ENCODE results near the gene RBP3.

Gene RBP3

GRCh38 chr10:47333532-47333931 lies 14.6 kb upstream of the RBP3 start:
- no peak overlapping the region for H3K4me3 ChIP-seq (ENCODE audit: control insufficient read depth, low read depth, low read length)
- DNase-seq (ENCODE audit: low read depth) = no peak
- TF ChIP-seq, protein P1, sequence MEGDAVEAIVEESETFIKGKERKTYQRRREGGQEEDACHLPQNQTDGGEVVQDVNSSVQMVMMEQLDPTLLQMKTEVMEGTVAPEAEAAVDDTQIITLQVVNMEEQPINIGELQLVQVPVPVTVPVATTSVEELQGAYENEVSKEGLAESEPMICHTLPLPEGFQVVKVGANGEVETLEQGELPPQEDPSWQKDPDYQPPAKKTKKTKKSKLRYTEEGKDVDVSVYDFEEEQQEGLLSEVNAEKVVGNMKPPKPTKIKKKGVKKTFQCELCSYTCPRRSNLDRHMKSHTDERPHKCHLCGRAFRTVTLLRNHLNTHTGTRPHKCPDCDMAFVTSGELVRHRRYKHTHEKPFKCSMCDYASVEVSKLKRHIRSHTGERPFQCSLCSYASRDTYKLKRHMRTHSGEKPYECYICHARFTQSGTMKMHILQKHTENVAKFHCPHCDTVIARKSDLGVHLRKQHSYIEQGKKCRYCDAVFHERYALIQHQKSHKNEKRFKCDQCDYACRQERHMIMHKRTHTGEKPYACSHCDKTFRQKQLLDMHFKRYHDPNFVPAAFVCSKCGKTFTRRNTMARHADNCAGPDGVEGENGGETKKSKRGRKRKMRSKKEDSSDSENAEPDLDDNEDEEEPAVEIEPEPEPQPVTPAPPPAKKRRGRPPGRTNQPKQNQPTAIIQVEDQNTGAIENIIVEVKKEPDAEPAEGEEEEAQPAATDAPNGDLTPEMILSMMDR (IDR thresholded peaks at IDR 0.05; ENCODE audit: control insufficient read depth, insufficient read depth, low read depth, low read length, missing control alignments) = no peak

GRCh38 chr10:47334466-47335295 lies 13.5 kb upstream of the RBP3 start:
- TF ChIP-seq, protein P1 (IDR thresholded peaks at IDR 0.05; ENCODE audit: control insufficient read depth, insufficient read depth, low read depth, low read length, missing control alignments) = no peak
- DNase-seq (ENCODE audit: low read depth) = no peak
- H3K4me3 ChIP-seq (ENCODE audit: control insufficient read depth, low read depth, low read length) = no peak overlapping the region

DNA sequence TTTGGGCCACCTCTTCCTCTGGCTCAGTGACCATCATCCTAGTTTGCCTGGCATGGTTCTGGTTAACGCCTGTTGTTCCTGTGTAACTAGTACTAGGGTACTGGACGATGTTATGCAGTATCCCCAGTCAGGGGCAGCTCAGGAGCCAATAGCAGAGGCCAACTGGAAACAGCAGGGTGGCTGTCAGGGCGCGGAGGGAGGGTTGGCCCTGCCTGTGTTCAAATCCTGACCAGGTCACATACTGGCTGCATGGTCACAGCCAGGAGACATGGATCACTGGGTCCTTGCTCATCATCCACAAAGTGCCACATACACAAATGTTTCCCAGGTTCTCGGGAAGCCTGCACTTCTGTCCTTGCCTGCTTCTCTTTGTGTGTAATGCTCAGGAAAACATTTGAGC lies 12.3 kb upstream of the RBP3 start:
- no peak overlapping the region for H3K4me3 ChIP-seq (ENCODE audit: control insufficient read depth, low read depth, low read length)
- TF ChIP-seq, protein P1 (IDR thresholded peaks at IDR 0.05; ENCODE audit: control insufficient read depth, insufficient read depth, low read depth, low read length, missing control alignments) = no peak
- DNase-seq (ENCODE audit: low read depth) = no peak

- TF ChIP-seq, protein P1 (IDR thresholded peaks at IDR 0.05; ENCODE audit: control insufficient read depth, insufficient read depth, low read depth, low read length, missing control alignments) = no peak
- H3K4me3 ChIP-seq (ENCODE audit: control insufficient read depth, low read depth, low read length) = no peak overlapping the region
- no peak for DNase-seq (ENCODE audit: low read depth)
These were observed 11.6 kb upstream of the RBP3 start for GRCh38 chr10:47336387-47337134.

- no peak overlapping the region for H3K4me3 ChIP-seq (ENCODE audit: control insufficient read depth, low read depth, low read length)
- TF ChIP-seq, protein P1 (IDR thresholded peaks at IDR 0.05; ENCODE audit: control insufficient read depth, insufficient read depth, low read depth, low read length, missing control alignments) = no peak
- no peak for DNase-seq (ENCODE audit: low read depth)
These were observed 10.9 kb upstream of the RBP3 start for GRCh38 chr10:47337310-47337709.

- TF ChIP-seq, protein P1 (IDR thresholded peaks at IDR 0.05; ENCODE audit: control insufficient read depth, insufficient read depth, low read depth, low read length, missing control alignments) = no peak
- no peak for DNase-seq (ENCODE audit: low read depth)
These were observed 8.9 kb upstream of the RBP3 start for GRCh38 chr10:47339186-47339735.

More at GRCh38 chr10:47339186-47339735, 8.9 kb upstream of the RBP3 start:
- no peak overlapping the region for H3K4me3 ChIP-seq (ENCODE audit: control insufficient read depth, low read depth, low read length)

Data from AG09309 (cell line).